Measurements from ENCODE around the gene NEURL2. TPM values are rescaled to one million over a fixed set of nuclear protein-coding genes. Genes with fewer than 3 reads are reported as not detected.

The NEURL2 gene
- total and polyA plus RNA-seq, 10 of the 15 experiments (the other 5 are each of a cell fraction or from before 2014, with no cell fraction given) = 0.53 to 7.0 (median 2.7) TPM

- intact Hi-C loops (cut with micrococcal nuclease; ENCODE audit: unreplicated experiment) (loop anchor here (1.0 kb wide), 1 partner anchor 19 kb away; the partner anchor contains the start of genes CTSA and NEURL2), in situ Hi-C loops (cut with MboI) (no loop called here)
- no peaks in the 10 kb centered on the region for H3K36me3 ChIP-seq (ENCODE audit: control insufficient read depth in 2 of 2, insufficient read depth in 2 of 2, low read length in 1 of 2)
- H2AFZ ChIP-seq (ENCODE audit: control insufficient read depth, low read depth, low read length) = peak overlapping the region; percentile 79
- ChIA-PET SMC1A (ENCODE audit: uncharacterized antibody, unreplicated experiment) (interaction anchor here (0.6 to 3.5 kb wide), 6 partner anchors 18 to 536 kb away, joined by 3 to 12 read pairs (median 3); partner anchors contain the start of genes CTSA and NEURL2), POLR2A (interaction anchor here (0.6 to 3.9 kb wide), 9 partner anchors 8 to 61 kb away, joined by 3 to 32 read pairs (median 3); partner anchors contain the start of genes CTSA, NEURL2 and PCIF1), RAD21 (ENCODE audit: unreplicated experiment) (interaction anchor here (1.1 to 2.0 kb wide), 2 partner anchors 19 to 24 kb away, joined by 4 to 13 read pairs; partner anchors contain the start of genes CTSA and NEURL2), CTCF (interaction anchor here (0.9 to 3.1 kb wide), 6 partner anchors 19 to 111 kb away, joined by 3 to 19 read pairs (median 4); partner anchors contain the start of genes CTSA and NEURL2)
- no peaks in the 10 kb centered on the region for H3K27me3 ChIP-seq (replicated peaks in 1 of 2; ENCODE audit: control insufficient read depth in 2 of 2, insufficient read depth in 2 of 2, low read length in 1 of 2)
- DNase-seq (ENCODE audit: low read depth, low spot score) (no peak), ATAC-seq (no peak), FAIRE-seq (no peak)
- H3K9ac ChIP-seq (ENCODE audit: control insufficient read depth, insufficient read depth, low read length) = no peak overlapping the region
- H3K4me2 ChIP-seq (ENCODE audit: control insufficient read depth, insufficient read depth) = peak overlapping the region; percentile 69
- H4K20me1 ChIP-seq (ENCODE audit: control insufficient read depth, insufficient read depth) = no peaks in the 10 kb centered on the region
- no peak overlapping the region for H3K4me3 ChIP-seq
- H3K4me1 ChIP-seq (ENCODE audit: control insufficient read depth, insufficient read depth, low read length) = peaks cover 15% of the 10 kb centered on the region
- BruUV-seq (replicated peaks) = TSS peak; percentile 85
- no peaks in the 10 kb centered on the region for H3K9me3 ChIP-seq (replicated peaks; ENCODE audit: control insufficient read depth, insufficient read depth, low read length)
- H3K79me2 ChIP-seq (ENCODE audit: control insufficient read depth, insufficient read depth, low read length) = no peaks in the 10 kb centered on the region
- 93% methylated on average over 22 of the region's 22 CpGs for WGBS (ENCODE audit: insufficient coverage, insufficient replicate concordance, low lambda C conversion rate, missing lambda C conversion rate)
- no peak overlapping the region for H3K27ac ChIP-seq (ENCODE audit: control insufficient read depth, insufficient read depth)
- TF ChIP-seq, protein P1, sequence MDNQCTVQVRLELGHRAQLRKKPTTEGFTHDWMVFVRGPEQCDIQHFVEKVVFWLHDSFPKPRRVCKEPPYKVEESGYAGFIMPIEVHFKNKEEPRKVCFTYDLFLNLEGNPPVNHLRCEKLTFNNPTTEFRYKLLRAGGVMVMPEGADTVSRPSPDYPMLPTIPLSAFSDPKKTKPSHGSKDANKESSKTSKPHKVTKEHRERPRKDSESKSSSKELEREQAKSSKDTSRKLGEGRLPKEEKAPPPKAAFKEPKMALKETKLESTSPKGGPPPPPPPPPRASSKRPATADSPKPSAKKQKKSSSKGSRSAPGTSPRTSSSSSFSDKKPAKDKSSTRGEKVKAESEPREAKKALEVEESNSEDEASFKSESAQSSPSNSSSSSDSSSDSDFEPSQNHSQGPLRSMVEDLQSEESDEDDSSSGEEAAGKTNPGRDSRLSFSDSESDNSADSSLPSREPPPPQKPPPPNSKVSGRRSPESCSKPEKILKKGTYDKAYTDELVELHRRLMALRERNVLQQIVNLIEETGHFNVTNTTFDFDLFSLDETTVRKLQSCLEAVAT (IDR thresholded peaks at IDR 0.05) = peak; percentile 90
- TF ChIP-seq NFXL1 (IDR thresholded peaks at IDR 0.05; ENCODE audit: borderline replicate concordance) = no peak
Measured at GRCh38 chr20:45909817-45910669, 19.0 kb upstream of the NEURL2 start.
